GM18499 (cell line): Measurements from ENCODE around the gene ZNF710.
"Not testable (repeated sequence)": the region's sequence is repeated elsewhere in the genome, so short reads cannot be mapped to it uniquely, and the experiment has no call there.

ENCODE experiments used
- ATAC-seq: cut with Tn5 transposase; IDR thresholded peaks from one replicate; pipeline ENCODE4 v1.9.1; 2021; ENCODE audit warnings: moderate number of reproducible peaks; ENCODE audit not compliant: insufficient read depth, unreplicated experiment

The ZNF710 gene

DNA sequence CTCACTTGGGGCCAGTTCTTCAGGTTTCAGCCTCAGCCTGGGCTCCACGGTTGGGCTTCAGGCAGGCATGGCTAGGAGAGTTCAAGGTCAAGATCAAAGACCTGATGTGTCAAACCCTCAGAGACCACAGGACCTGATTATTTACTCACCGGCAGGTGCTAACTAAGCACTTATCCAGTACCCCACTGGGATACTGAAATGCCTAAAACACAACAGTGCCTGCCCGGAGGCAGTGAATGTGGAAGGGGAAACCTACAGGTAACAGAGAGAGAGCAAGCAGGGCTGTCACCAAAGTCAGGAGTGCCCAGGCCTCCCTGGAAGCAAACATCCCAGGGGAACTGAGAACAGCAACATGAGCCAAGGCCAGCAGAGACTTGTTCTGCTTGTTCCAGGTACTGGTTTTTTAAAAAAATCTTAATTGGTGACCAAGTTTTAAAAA, 94.4 kb downstream of the ZNF710 start:
- no peak for ATAC-seq

DNA sequence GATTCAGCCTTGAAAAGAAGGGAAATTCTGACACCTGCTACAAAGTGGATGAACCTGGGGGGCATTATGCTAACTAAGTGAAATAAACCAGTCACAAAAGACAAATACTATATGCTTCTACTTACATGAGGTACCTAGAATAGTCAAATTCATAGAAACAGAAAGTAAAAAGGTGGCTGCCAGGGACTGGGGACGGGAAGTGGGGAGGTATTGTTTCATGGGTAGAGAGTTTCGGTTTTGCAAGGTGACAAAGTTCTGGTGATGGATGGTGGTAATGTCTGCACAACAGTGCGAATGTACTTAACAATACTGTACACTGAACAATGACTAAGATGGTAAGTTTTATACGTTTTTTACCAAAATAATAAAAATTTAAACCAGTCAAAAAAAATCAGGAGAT, 96.4 kb downstream of the ZNF710 start:
- peak; percentile 46 for ATAC-seq

DNA sequence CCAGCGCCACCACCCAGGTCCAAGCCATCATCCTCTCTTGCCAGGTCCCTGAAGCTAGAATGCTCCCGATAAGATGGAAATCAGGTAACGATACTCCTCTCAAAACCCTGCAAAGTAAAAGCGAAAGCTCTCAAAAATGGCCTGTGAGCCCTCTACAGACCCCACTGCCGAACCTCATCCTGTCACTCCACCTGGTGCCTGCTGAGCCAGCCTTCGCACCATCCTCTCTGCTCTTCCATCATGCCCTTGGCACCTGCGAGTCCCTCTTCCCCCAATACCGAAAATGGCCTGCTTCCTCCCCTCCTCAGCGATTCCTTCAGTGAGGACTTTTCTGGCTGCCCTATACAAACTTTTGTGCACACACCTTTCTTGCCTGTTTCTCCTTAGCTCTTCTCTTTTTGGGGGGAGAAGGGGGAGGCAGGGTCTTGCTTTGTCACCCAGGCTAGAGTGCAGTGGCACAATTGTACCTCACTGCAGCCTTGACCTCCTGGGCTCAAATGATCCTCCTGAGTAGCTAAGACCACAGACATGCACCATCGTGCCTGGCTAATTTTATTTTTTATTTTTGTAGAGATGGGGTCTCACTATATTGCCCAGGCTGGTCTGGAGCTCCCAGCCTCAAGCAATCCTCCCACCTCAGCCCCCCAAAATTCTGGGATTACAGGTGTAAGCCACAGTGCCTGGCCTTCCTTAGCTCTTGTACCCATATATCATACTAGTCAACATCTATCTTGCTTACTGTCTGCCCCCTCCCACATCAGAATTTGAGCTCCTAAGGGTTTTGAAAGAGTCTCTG, 98.1 kb downstream of the ZNF710 start:
- no peak for ATAC-seq

DNA sequence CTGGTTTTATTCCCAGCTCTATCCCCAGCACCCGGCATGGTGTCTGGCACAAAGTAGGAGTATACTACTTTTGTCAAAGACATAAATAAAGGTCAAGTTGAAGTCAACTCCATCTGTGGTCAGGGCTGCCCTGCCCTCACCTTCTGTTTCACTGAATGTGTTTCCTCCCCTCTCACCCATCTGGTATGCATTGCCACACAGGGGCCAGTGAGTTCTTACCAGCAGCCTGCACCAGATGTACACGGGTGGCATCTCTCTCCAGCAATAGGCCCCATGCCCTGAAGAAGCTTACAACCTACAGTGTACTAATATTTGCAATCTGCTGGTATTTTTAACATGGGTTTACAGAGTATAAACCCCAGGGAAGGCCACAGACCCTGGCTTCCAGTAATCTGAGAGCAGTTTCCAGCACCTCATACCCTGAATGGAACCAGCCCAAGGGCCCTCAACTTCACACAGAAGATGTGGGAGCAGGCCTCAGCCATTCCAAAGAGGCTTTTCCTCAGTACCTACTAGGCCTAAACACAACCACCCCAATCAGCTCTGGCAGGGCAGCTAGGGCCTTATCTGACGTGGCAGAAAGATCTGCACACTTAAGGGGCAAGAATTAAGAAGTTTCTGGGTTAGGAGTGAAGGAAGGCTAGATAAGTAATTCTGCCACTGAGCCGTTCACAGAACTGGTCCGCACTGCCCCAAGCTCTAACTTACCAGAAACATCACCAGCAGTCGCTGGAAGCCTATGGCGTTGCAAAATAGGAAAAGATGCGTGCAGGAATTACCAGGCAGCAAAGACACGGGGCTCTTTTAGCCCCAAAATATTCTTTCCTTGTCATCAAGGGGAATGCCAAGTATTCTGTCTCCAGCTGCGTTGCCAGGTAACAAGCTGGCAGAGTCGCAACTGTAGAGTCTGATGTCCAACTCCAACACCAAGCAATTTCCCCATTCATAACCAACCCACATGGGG, 99.0 kb downstream of the ZNF710 start:
- ATAC-seq, result no peak

DNA sequence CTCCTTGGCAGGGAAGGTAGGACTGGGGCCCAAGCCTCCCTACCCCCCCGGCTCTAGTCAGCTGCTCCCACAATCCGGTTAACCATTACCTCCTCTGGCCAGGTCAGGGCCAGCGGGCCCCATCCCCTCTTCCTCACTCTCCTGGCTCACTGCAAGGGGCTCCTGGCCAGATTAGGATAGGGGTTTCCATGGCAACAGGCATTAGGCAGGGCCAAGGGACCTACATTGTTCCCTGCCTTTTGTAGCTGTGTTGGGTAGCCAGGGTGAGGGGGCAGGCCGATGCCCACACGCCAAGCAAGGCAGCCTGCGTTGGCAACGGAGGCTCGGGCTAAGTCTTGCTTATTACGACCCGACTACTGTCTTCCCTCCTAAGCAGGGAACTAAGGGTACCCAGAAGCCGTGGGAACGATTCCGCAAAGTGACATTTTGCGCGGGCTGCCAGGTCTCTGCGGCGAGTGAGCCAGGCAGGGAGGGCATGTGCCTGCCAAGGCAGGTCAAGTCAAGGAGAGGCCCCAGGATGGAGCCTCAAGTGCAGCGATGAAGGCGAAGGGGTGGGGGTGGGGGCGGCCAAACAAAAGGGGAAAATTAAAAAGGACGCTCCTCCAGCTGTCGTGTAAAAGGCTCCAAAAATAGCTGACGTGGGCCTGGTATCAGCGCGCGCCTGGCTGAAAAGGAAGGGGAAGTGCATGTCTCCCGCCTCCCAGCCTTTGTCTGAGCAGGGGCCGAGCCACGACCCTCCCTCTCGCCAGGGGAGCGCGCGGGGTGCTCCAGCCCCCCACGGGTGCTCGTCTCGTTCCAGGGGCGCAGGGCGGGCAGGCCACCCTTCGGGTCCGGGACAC, 100.2 kb downstream of the ZNF710 start:
- ATAC-seq, result no peak

DNA sequence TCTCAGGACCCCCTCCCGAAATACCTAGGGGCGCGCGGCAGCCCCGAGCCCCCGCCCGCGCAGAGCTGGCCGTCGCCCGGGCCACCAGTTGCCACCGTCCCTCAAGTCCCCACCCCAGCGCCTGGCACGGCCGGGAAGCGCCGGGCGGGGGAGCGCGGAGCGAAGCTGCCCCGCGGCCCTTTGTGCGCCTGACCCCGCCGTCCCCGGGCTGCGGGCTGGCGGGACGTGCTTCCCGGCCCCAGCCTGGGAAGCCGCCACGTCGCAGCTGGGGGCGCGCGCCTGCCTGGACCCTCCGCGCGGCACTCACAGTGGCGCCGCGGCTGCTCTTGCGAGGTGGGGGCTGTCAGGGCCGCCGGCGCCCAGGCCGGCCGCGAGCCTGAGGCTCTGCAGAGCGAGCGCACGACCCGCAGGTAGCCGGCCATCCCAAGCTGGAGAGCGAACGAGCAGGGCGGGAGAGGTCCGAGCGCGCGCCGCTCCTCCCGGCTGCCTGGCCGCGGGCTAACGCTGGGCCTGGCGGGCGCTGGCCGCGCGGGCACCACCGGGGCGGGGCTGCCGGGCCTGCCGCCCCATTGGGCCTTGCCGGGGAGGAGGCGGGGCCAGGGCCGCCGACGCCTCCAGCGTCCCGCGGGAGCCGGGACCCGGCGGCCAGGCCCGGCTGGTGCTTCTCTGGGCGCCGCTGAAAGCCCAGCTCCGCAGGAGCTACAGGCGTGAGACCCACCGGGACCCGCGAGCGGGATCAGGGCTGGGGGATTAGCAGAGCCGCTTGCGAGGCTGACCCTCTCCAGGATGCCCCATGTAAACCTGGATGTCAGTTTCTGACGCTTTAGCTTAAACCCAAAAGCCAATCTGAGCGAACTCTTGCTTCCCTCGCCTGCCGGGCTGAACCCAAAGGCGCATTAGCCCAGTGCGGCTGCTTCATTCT, 101.1 kb downstream of the ZNF710 start, which contains the start of gene IDH2:
TSS of gene IDH2 (minus strand) at position 500 of the 922 bp plus-strand sequence. CDS start at position 422, 78 bp downstream.
- no peak for ATAC-seq

DNA sequence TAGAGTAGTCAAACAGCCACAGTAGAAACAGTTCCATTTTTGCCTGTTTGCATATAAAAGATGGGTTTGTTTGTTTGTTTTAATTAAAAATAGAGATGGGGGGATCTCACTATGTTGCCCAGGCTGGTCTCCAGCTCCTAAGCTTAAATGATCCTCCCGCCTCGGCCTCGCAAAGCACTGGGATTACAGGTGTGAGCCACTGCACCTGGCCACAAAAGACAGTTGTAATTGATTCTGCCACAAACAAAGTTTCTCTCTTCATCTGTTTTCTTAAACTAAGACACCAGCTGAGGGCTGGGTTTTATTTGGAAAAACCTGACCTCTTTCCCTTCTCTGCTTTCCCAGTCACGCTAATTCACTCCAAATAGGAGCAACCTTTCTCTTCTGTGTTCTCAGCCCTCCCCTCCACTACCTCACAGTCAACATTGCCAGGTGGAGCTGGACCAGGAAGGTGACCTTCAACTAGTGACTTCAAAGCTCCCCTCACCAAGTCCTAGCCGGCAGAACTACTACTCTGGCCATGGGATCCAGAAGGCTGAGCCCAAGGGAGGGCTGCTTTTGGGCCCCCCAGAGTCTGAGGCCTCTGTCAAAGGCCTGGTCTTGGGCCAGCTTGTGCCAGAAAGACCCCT, 102.7 kb downstream of the ZNF710 start:
- no peak for ATAC-seq

DNA sequence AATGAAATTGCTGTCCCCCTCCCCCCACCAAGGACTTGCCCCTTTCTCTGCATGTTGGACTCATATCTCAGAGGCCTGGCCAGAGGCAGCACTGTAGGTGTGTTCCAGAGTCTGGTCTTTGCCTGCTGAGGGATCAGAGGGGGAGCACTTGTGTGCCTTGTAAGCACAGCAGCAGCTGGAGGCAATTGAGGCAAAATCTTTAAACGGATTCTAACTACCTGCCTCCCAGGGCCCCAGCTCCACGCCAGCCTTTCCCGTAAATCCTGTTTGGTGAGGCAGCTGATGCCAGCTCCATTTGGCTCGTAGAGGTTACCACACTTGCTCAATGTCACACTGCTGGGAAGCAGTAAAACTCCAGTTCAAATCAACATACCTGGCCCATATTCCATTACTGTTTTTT, 103.4 kb downstream of the ZNF710 start:
- ATAC-seq, result no peak

DNA sequence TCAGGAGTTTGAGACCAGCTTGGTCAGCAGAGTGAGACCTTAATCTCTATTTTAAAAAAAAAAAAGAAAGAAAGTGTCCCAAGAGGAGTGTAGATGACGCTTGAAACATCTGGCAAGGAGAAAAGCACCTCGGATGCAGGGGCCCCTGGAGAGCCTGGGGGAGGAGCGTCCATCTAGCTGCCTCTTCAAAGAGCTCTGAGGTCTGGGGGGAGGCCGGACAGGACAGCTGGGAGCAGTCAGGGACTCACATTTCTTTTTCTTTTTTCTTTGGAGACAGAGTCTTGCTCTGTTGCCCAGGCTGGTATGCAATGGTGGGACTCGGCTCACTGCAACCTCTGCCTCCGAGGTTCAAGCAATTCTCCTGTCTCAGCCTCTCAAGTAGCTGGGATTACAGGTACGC, 104.4 kb downstream of the ZNF710 start:
- no peak for ATAC-seq

DNA sequence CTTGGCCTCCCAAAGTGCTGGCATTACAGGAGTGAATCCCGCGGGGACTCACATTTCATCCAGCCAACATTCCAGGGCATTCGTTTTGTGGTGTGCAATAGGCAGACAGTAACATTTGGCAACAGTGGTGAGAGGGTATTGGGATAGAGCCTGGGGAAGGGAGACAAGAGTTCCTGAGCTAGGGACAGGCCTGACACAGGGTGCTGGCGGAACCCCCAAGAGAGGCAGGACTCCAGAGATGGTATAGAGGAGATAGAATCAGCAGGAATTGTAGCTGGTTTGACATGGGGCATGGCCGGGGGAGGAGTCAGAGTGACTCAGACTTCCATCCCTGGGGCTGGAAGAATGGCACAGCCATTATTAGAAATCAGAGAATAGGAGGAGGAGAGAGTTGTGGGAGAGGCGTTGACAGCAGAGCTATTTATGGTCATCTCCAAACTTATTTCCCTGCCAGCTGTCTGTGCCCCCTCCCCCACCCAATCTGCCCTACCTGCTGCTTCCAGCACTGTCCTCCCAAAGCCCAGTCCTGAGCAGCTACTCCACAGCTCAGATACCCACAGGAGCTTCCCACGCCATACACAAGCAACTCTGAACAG, 105.5 kb downstream of the ZNF710 start:
- ATAC-seq, result no peak

DNA sequence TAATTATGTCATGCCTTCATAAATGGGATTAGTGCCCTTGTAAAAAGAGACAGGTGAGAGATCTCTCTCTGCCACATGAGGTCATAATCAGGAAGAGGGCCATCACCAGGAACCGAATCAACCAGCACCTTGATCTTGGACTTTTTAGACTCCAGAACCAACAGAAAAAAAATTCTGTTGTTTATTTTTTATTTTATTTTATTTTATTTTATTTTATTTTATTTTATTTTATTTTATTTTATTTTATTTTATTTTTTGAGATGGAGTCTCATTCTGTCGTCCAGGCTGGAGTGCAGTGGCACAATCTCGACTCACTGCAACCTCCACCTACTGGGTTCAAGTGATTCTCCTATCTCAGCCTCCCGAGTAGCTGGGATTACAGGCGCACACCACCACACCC, 106.9 kb downstream of the ZNF710 start:
- not testable (repeated sequence) for ATAC-seq

DNA sequence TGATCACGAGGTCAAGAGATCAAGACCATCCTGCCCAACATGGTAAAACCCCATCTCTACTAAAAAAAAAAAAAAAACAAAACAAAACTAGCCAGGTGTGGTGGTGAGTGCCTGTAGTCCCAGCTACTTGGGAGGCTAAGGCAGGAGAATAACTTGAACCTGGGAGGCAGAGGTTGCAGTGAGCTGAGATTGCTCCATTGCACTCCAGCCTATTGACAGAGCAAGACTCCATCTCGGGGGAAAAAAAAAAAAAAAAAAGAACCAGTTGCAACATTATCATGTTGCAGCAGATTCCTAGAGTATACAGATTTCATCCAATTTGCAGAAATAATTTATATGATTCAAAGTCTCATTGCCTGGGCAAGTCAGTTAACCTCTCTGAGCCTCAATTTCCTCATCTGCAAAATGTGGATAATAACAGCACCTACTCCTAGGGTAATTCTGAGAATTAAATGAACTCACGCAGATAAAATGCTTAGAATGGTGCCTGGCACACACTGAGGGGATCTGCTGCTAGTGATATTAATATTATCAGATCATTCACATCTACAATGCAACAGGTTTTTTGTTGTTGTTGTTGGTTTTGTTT, 108.1 kb downstream of the ZNF710 start:
- not testable (repeated sequence) for ATAC-seq

DNA sequence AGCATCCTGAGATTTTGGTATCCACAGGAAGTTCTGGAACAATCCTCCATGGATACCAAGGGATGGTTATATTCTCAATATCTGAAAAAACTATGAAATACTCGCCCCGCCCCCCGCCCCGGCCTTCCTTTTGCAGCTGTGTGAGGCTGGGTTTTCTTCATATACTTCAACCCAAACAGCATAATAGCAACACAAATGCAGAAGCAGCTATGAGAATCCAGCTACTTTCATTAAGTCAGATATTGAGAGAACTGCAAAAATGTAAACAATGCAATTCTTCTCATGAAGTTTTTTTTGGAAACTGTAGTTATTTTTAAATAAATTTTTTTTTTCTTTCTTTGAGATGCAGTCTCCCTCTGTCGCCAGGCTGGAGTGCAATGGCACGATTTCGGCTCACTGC, 112.0 kb downstream of the ZNF710 start:
- no peak for ATAC-seq

DNA sequence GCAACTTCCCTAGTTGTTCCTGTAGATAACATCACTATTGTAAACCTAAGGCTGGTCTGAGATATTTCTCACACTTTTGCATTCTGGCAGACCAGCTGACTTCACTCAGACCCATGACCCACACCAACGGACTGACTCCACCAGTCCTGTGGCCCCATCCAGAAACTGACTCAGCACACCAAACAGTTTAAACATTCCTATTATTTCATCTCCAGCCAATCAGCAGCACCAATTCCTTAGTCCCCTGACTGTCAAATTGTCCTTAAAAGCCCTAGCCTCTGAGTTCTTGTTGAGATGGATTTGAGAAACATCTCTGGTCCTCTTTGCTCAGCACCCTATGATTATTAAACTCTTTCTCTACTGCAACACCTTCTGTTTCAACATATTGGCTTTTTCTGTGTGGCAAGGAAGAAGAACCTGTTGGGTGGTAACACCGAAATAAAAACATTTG, 113.4 kb downstream of the ZNF710 start:
- no peak for ATAC-seq

DNA sequence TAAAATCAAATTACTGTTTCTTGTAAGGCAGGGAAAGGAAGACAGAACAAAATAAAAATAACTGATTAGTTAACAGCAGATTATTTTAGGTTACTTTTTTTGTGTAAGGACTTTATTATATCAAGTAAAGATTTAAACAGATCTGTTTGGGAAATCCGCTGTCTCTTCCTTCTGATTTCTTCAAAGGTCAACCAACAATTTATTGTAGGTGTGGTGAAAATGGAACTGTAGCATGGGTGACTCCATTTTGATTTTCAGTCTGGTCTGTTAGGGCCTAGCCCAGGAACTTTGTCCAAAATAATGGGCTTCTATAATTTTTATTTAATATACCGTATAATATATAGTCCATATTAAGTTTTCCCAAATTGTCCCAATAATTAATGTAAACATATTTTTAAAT, 114.7 kb downstream of the ZNF710 start:
- ATAC-seq, result no peak

DNA sequence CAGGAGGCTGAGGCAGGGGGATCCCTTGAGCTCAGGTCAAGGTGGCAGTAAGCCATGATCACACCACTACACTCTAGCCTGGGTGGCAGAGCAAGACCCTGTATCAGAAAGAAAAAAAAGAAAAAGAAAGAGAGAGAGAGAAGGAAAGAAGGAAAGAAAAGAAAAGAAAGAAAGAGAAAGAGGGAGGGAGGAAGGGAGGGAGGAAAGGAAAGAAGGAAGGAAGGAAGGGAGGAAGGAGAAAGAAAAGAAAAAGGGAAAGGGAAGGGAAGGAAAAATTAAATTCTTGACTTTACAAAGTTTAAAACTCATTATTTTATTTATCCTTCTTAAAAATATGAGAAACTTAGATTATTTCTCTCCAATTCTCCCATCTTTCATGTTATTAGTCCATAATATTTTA, 118.2 kb downstream of the ZNF710 start:
- ATAC-seq, result no peak

DNA sequence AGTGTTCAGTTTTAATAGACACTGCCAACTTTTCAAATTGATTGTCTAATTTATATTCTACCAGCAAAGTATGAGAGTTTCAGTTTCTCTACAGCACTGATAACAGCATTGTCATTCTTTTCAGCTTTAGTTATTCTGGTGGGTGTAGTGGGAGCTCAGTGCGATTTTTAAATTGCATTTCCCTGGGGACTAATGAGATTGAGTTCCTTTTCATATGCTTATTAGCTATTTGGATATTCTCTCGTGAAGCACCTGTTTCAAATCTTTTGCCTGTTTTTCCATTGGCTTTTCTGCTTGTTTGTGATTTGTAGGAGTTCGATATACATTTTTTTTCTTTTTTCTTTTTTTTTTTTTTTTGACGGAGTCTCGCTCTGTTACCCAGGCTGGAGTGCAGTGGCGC, 120.0 kb downstream of the ZNF710 start:
- ATAC-seq, result no peak

DNA sequence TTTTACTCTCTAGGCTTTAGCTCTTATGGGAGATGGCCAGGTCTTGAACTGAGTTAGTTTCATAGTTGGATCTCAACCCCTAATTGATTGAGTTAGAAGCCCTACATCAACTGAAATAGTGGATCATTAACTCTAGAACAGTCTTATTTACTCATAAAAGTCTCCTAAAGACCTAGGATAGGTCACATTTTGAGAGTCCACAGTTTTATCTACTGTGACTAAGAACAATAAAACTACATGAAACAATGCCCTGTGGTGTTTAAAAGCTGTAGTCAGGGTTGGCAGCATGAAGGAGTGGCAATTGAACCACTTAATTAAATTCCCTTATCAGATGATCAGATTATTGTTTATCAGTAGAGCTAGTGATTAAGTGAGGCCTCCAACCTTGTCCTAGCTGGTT, 123.4 kb downstream of the ZNF710 start:
- no peak for ATAC-seq
